DMS 273 (cell line): ENCODE data around the gene ZNF22.

Experiments used
- DNase-seq: peaks from one replicate; lab custom pipeline; 2025; ENCODE audit not compliant: unreplicated experiment; lab: John Stamatoyannopoulos, UW

ZNF22 gene

GRCh38 chr10:44976352-44977198 lies 24.1 kb upstream of the ZNF22 start:
- no peak for DNase-seq

GRCh38 chr10:44977287-44978212 lies 23.2 kb upstream of the ZNF22 start:
- peak; percentile 46 for DNase-seq

DNA sequence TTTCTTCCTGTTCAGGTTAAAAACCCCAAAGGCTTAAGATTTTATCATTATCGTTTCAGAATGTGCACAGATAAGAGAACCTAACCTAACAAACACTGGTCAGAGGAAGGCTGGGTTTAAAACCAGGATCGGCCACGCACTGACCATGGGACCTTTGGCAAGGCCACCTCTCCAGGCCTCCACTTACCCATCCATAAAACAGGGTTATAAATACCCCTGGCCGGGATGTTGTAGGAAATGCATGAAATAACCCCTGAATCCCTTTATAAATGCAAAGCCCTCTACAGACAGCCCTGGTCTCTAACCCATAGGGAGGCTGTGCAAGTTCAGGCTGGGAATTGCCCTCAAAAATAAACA lies 22.5 kb upstream of the ZNF22 start:
- DNase-seq = no peak

DNA sequence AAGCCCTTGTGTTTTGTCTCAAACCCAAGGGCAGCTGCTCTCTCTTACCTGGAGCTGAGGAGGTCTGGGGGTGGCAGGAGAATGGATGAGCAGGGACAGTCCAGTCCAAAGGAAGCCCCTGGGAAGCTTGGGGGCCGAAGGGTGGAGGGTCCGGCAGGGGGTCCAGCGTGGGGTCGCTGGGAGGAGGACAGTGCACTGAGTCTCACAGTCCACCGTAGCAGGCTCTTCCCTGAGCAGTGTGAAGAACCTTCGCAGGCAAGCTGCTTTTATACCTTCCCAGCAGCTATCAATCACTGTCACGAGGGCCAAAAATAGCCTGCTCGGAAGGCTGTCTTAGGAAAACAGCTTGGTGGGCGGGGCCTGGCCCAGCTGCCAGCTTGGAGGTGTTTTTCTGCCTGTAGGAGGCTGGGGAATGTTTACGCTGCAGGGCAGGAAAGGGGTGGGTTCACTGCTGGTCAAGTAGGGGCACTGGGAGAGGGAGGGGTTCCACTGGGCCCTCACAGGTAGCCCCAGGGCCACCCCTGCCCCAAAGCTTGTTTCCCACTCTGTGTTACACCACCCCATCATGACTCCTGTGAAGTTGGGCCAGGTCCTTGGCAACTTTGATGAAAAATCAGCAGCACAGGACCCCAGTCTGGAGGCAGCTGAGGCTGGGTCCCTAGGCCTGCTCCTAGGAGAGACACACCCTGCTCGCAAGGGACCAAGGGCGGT lies 22.0 kb upstream of the ZNF22 start, which contains the start of gene DEPP1:
Gene DEPP1, minus strand, starts transcription at position 240 of the 711 bp plus-strand sequence. CDS start 779 bp downstream, outside the sequence.
- peak; percentile 97 for DNase-seq

DNA sequence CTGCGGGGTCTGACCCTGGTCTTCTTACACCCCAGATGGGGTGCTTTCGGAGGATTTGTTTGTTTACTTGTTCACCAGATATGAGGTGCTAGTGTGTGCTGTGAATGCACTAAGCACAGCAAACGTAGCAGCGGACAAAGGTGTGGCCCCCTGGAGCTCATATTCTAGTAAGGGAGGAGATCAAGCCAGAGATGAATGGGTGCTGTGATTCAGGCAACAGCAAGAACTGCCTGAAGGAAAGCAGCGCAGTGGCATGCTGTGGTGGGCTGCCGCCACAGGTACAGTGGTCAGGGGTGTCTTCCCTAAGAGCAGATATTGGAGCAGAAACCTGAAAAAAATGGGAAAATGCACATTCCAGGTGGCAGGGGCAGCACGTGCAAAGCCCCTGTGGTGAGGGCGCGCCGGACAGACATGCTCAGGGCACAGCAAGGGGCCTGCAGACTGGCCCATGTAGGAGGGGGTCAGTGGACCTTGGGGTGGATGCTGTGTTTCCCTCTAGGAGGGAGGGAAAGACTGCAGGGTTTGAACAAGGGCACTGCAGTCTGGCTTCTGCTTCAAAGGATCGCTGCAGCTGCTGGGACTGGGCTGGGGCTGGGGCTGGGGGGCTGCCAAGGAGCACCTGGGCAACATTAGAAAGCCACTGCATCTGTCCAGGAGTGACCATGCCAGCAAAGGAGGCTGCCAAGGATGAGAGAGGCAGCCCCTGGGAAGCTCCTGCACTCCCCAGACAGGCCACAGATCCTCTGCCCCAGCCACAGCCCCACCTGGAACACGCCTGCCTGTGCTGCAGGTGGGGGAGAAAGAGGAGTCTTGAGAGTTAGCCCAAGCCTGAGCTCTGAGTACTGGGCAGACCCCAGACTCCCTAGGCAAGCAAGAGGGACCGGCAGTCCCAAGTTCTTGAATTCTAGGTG lies 21.2 kb upstream of the ZNF22 start:
- DNase-seq = peak; percentile 36

DNA sequence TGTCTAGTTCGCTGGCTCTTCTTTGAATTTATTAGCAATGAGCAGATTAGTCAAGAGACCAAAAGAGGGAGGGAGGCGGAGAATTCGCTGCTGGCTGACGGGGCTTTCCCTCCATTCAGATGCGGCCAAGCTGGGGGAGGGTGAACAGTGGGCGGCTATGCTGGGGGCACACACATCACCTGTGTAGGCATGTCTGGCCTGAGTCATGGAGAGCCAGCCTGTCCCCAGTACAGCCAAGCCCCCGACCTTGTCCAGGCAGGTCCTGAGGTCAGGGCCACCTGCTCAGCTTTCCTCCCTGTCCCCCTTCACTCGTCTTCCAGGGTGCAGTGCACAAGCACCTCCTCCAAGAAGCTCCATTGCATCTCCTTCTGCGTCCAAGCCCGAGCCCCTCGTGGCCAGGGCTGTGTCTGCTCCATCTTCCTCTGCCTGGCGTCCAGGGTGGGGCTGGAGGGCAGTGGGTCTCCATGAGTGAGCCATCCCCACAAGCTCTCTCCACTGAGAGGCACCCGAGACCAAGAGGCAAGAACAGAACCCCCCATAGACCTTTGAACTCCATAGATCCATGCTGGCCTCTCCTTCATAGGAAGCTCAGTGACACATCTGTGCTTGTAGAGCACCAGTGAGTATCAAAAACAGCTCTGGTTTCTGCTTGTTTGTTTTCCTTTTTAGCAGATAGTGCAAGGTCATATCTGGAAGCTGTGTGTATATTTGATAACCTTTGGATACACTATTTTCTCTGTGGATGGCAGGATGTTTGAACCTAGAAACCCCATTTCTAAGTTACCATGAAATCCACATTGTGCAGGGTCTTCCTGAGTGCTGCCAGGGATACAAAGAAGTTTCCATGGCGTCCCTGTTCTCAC lies 20.2 kb upstream of the ZNF22 start:
- no peak for DNase-seq

- no peak for DNase-seq
These were observed 19.3 kb upstream of the ZNF22 start for GRCh38 chr10:44981172-44982113.

DNA sequence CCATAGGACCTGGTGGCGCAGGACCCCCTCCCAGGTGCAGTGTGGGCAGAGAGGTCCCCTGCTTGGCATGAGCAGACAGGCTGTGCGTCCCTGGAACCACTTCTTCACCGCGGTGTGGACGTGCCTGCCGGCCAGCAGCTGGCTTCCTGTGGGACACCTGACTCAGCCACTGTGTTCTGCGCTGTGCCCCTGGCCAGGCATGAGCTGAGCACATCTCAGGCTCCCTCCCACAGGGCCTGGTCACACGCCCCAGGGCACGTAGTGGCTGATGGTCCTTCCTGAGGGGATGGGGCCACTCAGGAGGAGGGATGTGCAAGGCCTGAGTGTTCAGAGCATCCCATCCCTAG lies 18.6 kb upstream of the ZNF22 start:
- no peak for DNase-seq

DNA sequence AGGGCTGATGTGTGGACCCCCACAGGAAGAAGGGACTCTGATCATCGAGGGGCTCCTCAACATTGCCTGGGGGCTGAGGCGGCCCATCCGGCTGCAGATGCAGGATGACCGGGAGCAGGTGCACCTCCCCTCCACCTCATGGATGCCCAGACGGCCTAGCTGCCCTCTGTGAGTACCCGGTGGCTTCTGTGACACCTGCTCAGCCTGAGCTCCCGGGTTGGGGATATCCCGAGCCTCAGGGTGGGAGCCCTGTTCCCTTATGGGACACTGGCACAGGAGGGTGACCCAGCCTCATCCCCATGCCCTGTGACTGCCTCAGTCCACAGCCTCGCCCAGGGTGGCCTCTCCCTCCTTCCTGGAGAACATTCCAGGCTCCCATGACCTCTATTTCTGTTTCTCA lies 18.2 kb upstream of the ZNF22 start:
- no peak for DNase-seq

DNA sequence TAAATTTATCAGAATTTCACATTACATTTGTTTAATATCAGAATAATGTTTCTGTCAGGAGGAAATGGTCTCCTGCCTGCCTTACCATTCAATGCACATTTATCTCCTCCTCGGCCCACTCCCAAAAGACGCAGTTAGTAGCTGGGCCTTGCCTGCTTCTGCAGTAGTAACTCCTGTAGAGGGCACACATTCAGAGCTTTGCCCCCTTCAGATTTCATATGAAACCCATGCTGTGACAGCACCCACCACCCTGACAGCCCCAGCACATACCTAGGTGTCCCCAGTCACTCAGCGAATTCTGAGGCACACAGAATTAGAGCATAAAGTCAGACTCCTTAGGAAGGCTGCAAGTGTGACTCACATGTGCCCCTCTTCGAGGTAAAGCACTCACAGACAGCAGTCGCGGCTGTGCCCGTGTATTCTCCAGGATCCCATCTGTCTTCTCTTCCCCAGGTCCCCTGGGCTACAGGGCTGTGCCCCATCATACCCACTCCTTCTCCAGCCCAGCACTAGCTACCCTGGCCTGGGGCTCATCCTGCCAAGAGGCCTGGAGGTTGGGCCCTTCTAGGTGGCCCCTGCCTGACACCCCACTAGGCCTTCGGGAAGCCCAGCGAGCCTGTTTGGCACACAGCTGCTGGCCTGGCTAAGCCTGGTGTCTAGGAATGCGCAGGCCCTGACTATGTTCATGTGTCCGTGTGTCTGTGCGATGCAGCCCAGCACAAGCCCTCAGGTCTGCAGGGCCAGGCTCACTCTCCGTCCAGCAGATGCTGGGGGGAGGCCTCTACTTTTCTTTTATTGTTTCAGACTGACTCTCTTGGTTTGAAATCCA lies 17.4 kb upstream of the ZNF22 start:
- DNase-seq = no peak

- no peak for DNase-seq
These were observed 16.8 kb upstream of the ZNF22 start for GRCh38 chr10:44983895-44984278.

DNA sequence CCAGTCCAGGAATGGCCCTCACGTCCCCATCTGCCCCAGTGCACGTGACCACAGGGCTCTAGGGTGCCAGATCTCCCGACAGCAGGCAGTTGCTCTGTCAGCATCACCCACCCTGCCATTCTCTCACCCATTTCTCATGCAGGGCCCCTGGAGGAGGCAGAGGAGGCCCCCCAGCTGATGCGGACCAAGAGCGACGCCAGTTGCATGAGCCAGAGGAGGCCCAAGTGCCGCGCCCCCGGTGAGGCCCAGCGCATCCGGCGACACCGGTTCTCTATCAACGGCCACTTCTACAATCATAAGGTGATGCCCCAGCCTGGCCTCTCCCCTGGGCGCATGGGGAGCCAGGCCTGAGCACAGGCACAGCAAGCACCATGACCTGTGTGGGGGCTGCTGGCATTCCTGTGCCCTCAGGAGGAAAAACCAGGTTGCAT lies 16.0 kb upstream of the ZNF22 start:
- no peak for DNase-seq

DNA sequence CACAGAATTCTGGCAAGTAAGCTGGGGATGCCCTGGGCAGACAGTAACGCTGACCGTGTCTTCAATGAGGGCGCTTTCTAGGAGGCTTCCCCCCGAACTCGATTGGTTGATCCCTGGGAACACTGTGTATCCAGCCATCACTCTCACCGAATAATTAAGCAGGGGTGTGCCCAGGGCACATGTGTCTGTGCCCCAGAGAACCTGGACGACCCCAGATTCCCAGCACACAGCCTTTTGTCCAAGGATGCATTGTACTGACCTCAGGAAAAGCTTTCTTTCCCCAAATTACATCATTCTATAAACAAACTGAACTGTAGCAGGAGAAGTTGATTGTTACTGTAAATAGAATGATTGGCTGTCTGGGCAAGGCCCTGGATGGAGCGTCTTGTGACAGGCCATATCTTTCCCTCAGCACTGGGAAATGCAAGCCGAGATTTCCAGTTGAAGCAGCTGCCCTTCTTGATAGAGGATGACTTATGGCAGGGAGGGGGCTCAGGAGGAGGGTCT lies 15.5 kb upstream of the ZNF22 start:
- DNase-seq = no peak

GRCh38 chr10:44986179-44986578 lies 14.5 kb upstream of the ZNF22 start:
- DNase-seq = no peak

GRCh38 chr10:44986670-44987069 lies 14.1 kb upstream of the ZNF22 start:
- no peak for DNase-seq

- no peak for DNase-seq
These were observed 11.7 kb upstream of the ZNF22 start for GRCh38 chr10:44988957-44989585.
